Nephron progenitor cell (in vitro differentiated cells): ENCODE measurements around the gene ABTB2.

Experiments used
- DNase-seq: peaks from one replicate; pipeline ENCODE4 v3.0.0; 2021
- H3K27ac Mint-ChIP-seq: 2 replicates; pipeline ENCODE4 v1.8.0; 2021; ENCODE audit warnings: mild to moderate bottlenecking, moderate library complexity, mixed read lengths
- H3K27me3 Mint-ChIP-seq: 2 replicates; pipeline ENCODE4 v1.8.0; 2021; ENCODE audit warnings: mild to moderate bottlenecking, low read depth, mixed read lengths; ENCODE audit not compliant: poor library complexity
- H3K36me3 Mint-ChIP-seq: 2 replicates; pipeline ENCODE4 v1.8.0; 2021; ENCODE audit warnings: low read depth, mixed read lengths
- H3K4me1 Mint-ChIP-seq: 2 replicates; pipeline ENCODE4 v1.8.0; 2021; ENCODE audit warnings: mixed read lengths
- H3K4me3 Mint-ChIP-seq: 2 replicates; pipeline ENCODE4 v1.8.0; 2021; ENCODE audit warnings: mild to moderate bottlenecking, moderate library complexity, mixed read lengths
- H3K9me3 Mint-ChIP-seq: 2 replicates; pipeline ENCODE4 v1.8.0; 2021; ENCODE audit warnings: mild to moderate bottlenecking, moderate library complexity, mixed read lengths
- CTCF ChIP-seq: fragments of 200-600 bp; sonication (generic); IDR thresholded peaks from 2 replicates; pipeline ENCODE4 v1.5.0; 2021; ENCODE audit warnings: antibody characterized with exemption

The ABTB2 gene

GRCh38 chr11:34136420-34136819 is 221.4 kb downstream of the ABTB2 start:
- peaks cover 6% of the 10 kb centered on the region for H3K27me3 Mint-ChIP-seq
- peaks cover 4% of the 10 kb centered on the region for H3K4me1 Mint-ChIP-seq
- no peaks in the 10 kb centered on the region for H3K9me3 Mint-ChIP-seq
- no peak overlapping the region for H3K27ac Mint-ChIP-seq
- TF ChIP-seq CTCF = no peak
- H3K4me3 Mint-ChIP-seq = no peak overlapping the region
- peaks cover 67% of the 10 kb centered on the region for H3K36me3 Mint-ChIP-seq
- no peak for DNase-seq

- Mint-ChIP-seq H3K36me3 (peaks cover 69% of the 10 kb centered on the region), H3K4me3 (no peak overlapping the region), H3K4me1 (peaks cover 4% of the 10 kb centered on the region), H3K27ac (no peak overlapping the region), H3K9me3 (no peaks in the 10 kb centered on the region), H3K27me3 (peaks cover 6% of the 10 kb centered on the region)
- no peak for TF ChIP-seq CTCF
- no peak for DNase-seq
Observed at GRCh38 chr11:34135439-34135838, 222.4 kb downstream of the ABTB2 start.

GRCh38 chr11:34134765-34135164 is 223.0 kb downstream of the ABTB2 start:
- H3K4me1 Mint-ChIP-seq = peaks cover 4% of the 10 kb centered on the region
- H3K9me3 Mint-ChIP-seq = no peaks in the 10 kb centered on the region
- H3K36me3 Mint-ChIP-seq = peaks cover 69% of the 10 kb centered on the region
- no peak overlapping the region for H3K4me3 Mint-ChIP-seq
- no peak for TF ChIP-seq CTCF
- no peak for DNase-seq
- H3K27ac Mint-ChIP-seq = no peak overlapping the region
- peaks cover 6% of the 10 kb centered on the region for H3K27me3 Mint-ChIP-seq

GRCh38 chr11:34132261-34132965 is 225.4 kb downstream of the ABTB2 start:
- Mint-ChIP-seq H3K4me3 (no peak overlapping the region), H3K36me3 (peaks cover 76% of the 10 kb centered on the region), H3K4me1 (peaks cover 4% of the 10 kb centered on the region), H3K27me3 (no peaks in the 10 kb centered on the region), H3K9me3 (peaks cover 7% of the 10 kb centered on the region), H3K27ac (no peak overlapping the region)
- no peak for TF ChIP-seq CTCF
- no peak for DNase-seq

- Mint-ChIP-seq H3K27ac (no peak overlapping the region), H3K4me3 (no peak overlapping the region)
- no peak for TF ChIP-seq CTCF
Observed at GRCh38 chr11:34128824-34129223, 229.0 kb downstream of the ABTB2 start.

More at GRCh38 chr11:34128824-34129223, 229.0 kb downstream of the ABTB2 start:
- peaks cover 88% of the 10 kb centered on the region for H3K36me3 Mint-ChIP-seq
- no peaks in the 10 kb centered on the region for H3K27me3 Mint-ChIP-seq
- peaks cover 4% of the 10 kb centered on the region for H3K4me1 Mint-ChIP-seq
- peaks cover 7% of the 10 kb centered on the region for H3K9me3 Mint-ChIP-seq
- DNase-seq = no peak
